Loucy (cell line): Measurements from ENCODE around the gene VAV3.

ENCODE experiments used
- H2AFZ ChIP-seq: fragments of 200-600 bp; sonication (generic); 2 replicates; pipeline ENCODE4 v1.6.0; 2016; ENCODE audit warnings: antibody characterized with exemption, mild to moderate bottlenecking, low read length, moderate library complexity
- H3F3A ChIP-seq: fragments of 200-600 bp; 2 replicates; pipeline ENCODE4 v1.6.0; 2016; ENCODE audit warnings: antibody characterized with exemption, low read depth, mild to moderate bottlenecking
- H3K27me3 ChIP-seq: fragments of 200-600 bp; sonication (generic); 2 replicates; pipeline ENCODE4 v1.6.1; 2014; ENCODE audit warnings: low read length, mild to moderate bottlenecking; ENCODE audit not compliant: insufficient read depth, poor library complexity, severe bottlenecking
- H3K36me3 ChIP-seq: fragments of 200-600 bp; sonication (generic); 2 replicates; pipeline ENCODE4 v1.6.1; 2016; ENCODE audit warnings: low read length; ENCODE audit not compliant: insufficient read depth
- H3K4me1 ChIP-seq: fragments of 200-600 bp; sonication (generic); 2 replicates; pipeline ENCODE4 v1.5.1; 2014; ENCODE audit warnings: low read length, mild to moderate bottlenecking; ENCODE audit not compliant: insufficient read depth, poor library complexity, severe bottlenecking
- H3K4me2 ChIP-seq: fragments of 200-600 bp; sonication (generic); 2 replicates; pipeline ENCODE4 v1.6.0; 2014; ENCODE audit warnings: antibody characterized with exemption, low read length, low read depth, mild to moderate bottlenecking; ENCODE audit not compliant: poor library complexity, severe bottlenecking
- H3K4me3 ChIP-seq: fragments of 200-600 bp; sonication (generic); 2 replicates; pipeline ENCODE4 v1.5.1; 2014; ENCODE audit warnings: low read length, mild to moderate bottlenecking, mixed read lengths; ENCODE audit not compliant: poor library complexity, severe bottlenecking
- H3K79me2 ChIP-seq: fragments of 200-600 bp; sonication (generic); 2 replicates; pipeline ENCODE4 v1.6.1; 2014; ENCODE audit warnings: low read length; ENCODE audit not compliant: insufficient read depth
- H3K9ac ChIP-seq: fragments of 200-600 bp; sonication (generic); 2 replicates; pipeline ENCODE4 v1.6.0; 2014; ENCODE audit warnings: mild to moderate bottlenecking, low read depth, low read length, moderate library complexity; ENCODE audit not compliant: poor library complexity, severe bottlenecking
- H3K9me2 ChIP-seq: fragments of 200-600 bp; sonication (generic); replicated peaks from 2 replicates; pipeline ENCODE4 v1.6.1; 2016; ENCODE audit warnings: low read depth, low read length, mixed read lengths
- H3K9me3 ChIP-seq: fragments of 200-600 bp; sonication (generic); 2 replicates; pipeline ENCODE4 v1.6.1; 2014; ENCODE audit warnings: mild to moderate bottlenecking, antibody characterized with exemption, low read length, low read depth; ENCODE audit not compliant: insufficient read depth
- H4K20me1 ChIP-seq: fragments of 200-600 bp; sonication (generic); 2 replicates; pipeline ENCODE4 v1.6.0; 2014; ENCODE audit warnings: antibody characterized with exemption, low read length, mild to moderate bottlenecking; ENCODE audit not compliant: insufficient read depth, poor library complexity, severe bottlenecking
- EZH2phosphoT487 ChIP-seq: fragments of 200-600 bp; IDR thresholded peaks from 2 replicates; pipeline ENCODE4 v1.6.1; 2018; ENCODE audit warnings: antibody characterized with exemption, mild to moderate bottlenecking, moderate library complexity, borderline replicate concordance
- TF ChIP-seq, protein P1 (sequence below): fragments of 200-600 bp; sonication (generic); conservative IDR thresholded peaks from 2 replicates; pipeline ENCODE4 v1.5.1; 2014; ENCODE audit warnings: mild to moderate bottlenecking, antibody characterized with exemption, low read length

VAV3 gene

DNA sequence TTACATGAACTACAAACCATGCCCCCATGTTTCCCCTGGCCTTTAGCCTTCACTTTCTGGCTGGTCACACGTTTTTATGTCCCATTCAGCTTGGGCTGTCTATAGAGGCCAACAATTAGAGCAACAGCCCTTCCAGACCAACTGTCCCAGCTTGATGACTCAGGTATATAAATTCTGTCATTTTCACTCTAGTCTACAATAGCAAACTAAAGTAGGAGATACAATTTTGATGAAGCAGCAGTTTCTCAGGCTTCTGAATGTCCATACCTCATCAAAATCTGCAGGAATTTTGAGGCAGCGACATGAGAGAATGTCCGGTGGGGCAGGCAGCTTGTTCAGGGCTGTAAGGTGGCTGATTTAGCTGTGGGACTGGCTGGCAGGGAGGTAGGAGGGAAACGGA, 45.6 kb upstream of the VAV3 start:
- no peak overlapping the region for H3K4me2 ChIP-seq

DNA sequence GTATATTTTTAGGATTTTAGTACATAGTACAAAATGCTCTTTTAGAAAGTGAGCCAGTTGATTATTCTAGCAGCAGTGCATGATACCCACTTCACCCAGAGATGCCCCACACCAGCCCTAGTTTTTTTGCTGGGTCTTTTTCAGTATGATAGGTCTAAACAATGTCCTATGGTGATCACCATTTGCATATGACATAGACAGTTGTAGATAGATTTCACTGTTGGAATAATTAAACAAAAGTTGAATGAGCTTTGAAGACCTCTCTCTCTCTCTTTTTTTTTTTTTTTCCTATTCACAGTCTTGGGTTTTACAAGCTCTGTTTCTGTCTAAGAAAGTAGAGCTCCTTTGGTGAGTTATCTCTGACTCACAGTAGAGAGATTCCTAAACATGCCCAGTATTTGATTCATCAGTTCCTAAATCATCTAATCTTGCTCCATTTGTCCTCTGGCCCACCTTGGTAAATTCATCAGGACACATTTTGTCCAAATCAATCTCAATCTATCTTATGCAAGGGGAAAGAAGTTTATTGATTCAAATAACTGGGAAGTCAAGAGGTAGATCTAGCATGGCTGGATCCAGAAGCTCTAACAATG, 44.7 kb upstream of the VAV3 start:
- Histone ChIP-seq H3K36me3 (no peaks in the 10 kb centered on the region), H3K9me3 (no peaks in the 10 kb centered on the region), H3K79me2 (no peaks in the 10 kb centered on the region), H2AFZ (no peak overlapping the region), H3K27me3 (no peaks in the 10 kb centered on the region), H3K4me1 (peaks cover 26% of the 10 kb centered on the region), H4K20me1 (no peaks in the 10 kb centered on the region), H3K4me3 (no peak overlapping the region), H3K9me2 (no peaks in the 10 kb centered on the region), H3K9ac (no peak overlapping the region), H3F3A (no peaks in the 10 kb centered on the region), H3K4me2 (no peak overlapping the region)
- TF ChIP-seq, protein P1, sequence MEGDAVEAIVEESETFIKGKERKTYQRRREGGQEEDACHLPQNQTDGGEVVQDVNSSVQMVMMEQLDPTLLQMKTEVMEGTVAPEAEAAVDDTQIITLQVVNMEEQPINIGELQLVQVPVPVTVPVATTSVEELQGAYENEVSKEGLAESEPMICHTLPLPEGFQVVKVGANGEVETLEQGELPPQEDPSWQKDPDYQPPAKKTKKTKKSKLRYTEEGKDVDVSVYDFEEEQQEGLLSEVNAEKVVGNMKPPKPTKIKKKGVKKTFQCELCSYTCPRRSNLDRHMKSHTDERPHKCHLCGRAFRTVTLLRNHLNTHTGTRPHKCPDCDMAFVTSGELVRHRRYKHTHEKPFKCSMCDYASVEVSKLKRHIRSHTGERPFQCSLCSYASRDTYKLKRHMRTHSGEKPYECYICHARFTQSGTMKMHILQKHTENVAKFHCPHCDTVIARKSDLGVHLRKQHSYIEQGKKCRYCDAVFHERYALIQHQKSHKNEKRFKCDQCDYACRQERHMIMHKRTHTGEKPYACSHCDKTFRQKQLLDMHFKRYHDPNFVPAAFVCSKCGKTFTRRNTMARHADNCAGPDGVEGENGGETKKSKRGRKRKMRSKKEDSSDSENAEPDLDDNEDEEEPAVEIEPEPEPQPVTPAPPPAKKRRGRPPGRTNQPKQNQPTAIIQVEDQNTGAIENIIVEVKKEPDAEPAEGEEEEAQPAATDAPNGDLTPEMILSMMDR, result no peak
- TF ChIP-seq EZH2phosphoT487, result no peak

More for the DNA sequence above, 45.6 kb upstream of the VAV3 start:
- H3K4me1 ChIP-seq, result peaks cover 26% of the 10 kb centered on the region
- H3K9me2 ChIP-seq, result no peaks in the 10 kb centered on the region
- no peaks in the 10 kb centered on the region for H3F3A ChIP-seq
- no peaks in the 10 kb centered on the region for H3K9me3 ChIP-seq
- H4K20me1 ChIP-seq, result no peaks in the 10 kb centered on the region
- H3K36me3 ChIP-seq, result no peaks in the 10 kb centered on the region
- no peaks in the 10 kb centered on the region for H3K79me2 ChIP-seq
- H3K4me3 ChIP-seq, result no peak overlapping the region
- H3K9ac ChIP-seq, result no peak overlapping the region
- no peak overlapping the region for H2AFZ ChIP-seq
- TF ChIP-seq, protein P1, result no peak
- no peak for TF ChIP-seq EZH2phosphoT487
- no peaks in the 10 kb centered on the region for H3K27me3 ChIP-seq

DNA sequence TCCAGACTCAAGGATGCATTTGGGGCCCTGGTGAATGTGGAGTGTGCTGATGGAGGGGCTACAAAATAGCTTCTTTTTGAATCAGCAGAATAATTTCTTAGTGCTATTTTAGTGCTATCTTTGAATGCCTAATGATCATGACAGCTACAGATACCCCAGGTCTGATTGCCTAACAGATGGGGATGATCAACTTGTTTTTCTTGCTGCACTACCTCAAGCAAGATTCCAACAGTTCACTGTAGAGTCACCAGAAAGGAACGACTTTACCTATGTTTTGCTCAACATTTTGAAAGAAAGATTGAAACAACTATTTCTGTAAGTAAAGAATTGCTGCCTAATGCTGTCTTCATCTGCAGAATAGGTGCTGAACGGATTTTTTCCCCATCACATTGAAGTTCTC, 42.6 kb upstream of the VAV3 start:
- Histone ChIP-seq H2AFZ (peak overlapping the region; percentile 33; the same call in 1 of the 2 replicates), H3K9ac (no peak overlapping the region), H3K9me3 (no peaks in the 10 kb centered on the region), H3F3A (no peaks in the 10 kb centered on the region), H4K20me1 (no peaks in the 10 kb centered on the region), H3K4me2 (no peak overlapping the region), H3K4me1 (peaks cover 23% of the 10 kb centered on the region), H3K79me2 (no peaks in the 10 kb centered on the region), H3K4me3 (no peak overlapping the region), H3K36me3 (no peaks in the 10 kb centered on the region), H3K27me3 (no peaks in the 10 kb centered on the region), H3K9me2 (no peaks in the 10 kb centered on the region)
- TF ChIP-seq, protein P1, result no peak
- no peak for TF ChIP-seq EZH2phosphoT487
